Activated naive CD4-positive, alpha-beta T cell treated with anti-CD3 and anti-CD28 coated beads, Interleukin-2, amount 50 U/mL, for 16 hours (primary cell): Measurements from ENCODE around the gene NRF1.
"Not testable (repeated sequence)": the region's sequence is repeated elsewhere in the genome, so short reads cannot be mapped to it uniquely, and the experiment has no call there.

Experiments
- DNase-seq: peaks from one replicate; pipeline ENCODE4 v3.0.0-alpha.2; 2020

Gene NRF1

DNA sequence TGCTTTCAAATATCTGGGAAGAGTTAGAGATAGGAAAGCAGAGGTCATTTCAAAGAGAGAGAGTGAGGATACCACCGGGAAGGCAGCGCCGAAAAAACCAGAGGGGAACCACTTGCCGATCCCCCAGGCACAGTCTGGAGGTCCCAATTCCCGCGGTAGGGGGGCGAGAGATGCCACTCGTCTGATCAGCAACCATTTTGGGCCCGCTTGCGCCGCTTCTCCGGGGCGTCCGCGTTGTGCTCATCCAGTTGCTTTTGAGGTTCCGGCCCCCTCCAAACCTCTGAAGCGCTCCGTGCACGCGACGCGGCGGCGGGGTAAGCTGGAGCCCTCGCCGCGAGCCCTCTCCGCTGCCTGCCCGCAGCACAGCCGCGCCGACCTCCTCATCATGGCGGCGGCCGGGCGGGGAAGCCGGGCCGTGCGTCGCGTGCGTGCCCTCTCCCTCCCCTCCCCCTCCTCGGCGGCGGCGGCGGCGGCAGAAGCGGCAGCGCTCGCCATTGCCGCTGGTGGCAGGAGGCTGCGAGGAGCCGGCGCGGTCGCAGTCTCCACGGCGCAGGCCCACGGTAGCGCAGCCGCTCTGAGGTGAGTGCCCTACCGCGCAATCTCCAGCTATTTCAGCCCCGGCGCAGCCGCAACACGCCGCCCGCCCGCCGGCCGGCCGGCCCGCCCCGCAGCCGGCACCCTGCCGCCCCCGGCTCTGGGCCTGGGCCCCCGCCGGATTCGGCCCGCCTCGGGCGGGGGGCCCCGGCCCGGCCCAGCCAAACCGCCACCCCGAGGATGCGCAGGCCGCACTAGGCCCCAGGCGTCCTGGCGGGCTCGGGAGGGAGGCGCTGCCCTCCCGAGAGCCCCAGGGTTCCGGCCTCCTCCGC is at the start of gene NRF1:
Gene NRF1, plus strand, starts transcription at position 475 of the 866 bp plus-strand sequence. CDS start 45,632 bp downstream, outside the sequence.
- peak; percentile 94 for DNase-seq

DNA sequence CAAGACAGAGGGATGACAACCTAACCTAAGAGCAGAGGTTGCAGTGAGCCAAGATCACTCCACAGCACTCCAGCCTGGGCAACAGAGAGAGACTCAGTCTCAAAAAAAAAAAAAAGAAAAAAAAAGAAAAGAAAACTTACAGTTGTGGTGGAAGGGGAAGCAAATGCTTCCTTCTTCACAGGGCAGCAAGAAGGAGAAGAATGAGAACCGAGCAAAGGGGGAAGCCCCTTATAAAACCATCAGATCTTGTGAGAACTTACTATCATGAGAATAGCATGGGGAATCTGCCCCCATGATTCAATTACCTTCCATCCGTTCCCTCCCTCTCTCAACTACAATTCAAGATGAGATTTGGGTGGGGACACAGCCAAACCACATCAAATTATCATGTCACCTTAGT is 45.2 kb upstream of the NRF1 start:
- DNase-seq = not testable (repeated sequence)

DNA sequence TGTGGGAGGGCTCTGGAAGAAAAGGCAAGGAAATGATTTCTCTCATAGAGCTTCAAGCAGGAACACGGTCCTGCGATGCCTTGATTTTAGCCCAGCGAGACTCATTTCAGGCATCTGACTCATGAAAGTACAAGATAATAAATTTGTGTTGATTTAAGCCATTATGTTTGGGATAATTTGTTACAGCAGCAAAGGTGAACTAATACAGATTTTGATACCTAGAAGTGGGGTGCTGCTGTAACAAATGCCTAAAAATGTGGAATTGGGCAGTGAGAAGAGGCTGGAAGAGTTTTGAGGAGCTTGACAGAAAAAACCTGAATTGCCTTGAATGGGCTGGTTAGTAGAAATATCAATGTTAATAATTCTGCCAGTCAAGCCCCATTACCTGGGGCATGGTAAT is 44.1 kb upstream of the NRF1 start:
- DNase-seq = no peak

DNA sequence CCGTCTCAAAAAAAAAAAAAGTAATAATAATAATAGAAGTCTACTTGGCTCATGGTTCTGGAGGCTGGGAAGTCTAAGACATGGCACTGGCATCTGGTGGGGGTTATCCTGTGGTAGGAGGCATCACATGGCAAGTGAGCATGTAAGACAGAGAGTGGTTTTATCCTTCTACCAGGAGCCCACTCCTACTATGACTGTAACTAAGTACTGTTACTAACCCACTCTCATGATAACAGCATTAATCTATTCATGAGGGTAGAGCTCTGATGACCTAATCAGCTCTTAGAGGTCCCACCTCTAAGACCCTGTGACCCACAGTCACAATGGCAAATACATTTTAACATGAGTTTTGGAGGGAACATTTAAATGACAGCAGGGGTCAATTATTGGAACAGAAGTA is 43.3 kb upstream of the NRF1 start:
- DNase-seq = no peak

DNA sequence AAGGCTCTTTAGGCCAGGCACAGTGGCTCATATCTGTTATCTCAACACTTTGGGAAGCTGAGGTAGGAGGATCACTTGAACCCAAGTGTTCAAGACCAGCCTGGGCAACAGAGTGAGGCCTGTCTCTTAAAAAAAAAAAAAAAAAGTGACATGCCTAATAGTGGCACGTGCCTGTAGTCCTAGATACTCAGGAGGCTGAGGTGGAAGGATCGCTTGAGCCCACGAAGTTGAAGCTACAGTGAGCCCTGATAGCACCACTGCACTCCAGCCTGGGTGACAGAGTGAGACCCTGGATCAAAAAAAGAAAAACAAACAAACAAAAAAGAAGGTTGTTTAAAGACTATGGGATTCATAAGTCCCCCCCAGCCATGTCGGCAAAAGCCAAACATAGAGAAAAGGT is 42.2 kb upstream of the NRF1 start:
- no peak for DNase-seq

DNA sequence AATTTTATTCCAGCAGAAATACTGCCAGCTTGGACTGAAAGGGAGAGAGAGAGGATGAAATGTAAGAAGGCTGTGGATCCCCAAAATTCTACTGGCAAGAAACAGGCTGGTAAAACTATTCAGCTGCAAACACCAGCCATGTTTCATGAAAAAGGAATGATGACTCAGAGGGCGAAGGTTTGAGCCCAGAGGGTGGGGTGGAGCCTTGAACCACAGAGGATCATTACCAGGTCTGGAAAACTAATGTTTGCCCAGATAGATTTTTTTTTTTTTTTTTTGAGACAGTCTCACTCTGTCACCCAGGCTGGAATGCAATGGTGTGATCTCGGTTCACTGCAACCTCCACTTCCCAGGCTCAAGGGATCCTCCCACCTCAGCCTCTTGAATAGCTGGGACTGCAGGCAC is 41.7 kb upstream of the NRF1 start:
- no peak for DNase-seq

DNA sequence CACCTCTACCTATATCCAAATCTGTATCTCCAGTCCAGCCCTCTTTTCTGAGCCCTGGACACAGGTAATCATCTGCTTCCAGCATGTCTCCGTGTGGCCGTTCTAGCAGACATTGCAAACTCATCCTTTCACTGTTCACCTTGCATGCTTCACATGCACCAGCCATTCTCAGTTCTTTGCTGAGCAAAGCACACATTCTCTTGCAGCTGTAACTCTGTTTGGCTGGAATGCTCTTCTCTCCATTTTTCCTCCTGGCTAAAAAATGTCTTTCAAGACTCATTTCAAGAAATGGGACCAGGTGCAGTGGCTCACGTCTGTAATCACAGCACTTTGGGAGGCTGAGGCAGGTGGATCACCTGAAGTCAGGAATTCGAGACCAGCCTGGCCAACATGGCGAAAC is 40.3 kb upstream of the NRF1 start:
- no peak for DNase-seq

DNA sequence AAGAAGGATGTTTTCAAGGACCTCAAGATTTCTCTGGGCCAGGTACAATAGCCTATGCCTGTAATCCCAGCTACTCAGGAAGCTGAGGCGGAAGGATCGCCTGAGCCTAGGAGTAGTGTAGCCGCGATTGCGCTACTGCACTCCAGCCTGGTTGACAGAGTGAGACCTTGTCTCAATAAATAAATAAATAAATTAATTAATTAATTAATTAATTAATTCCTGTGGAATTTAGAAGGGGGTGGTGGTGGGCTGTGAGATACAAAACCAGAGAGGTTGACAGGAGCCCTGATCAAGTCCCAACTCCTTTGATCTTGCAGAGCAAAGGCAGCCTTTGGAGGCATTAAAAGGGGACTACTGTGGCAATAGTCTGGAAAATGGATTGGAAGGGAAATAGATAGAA is 39.3 kb upstream of the NRF1 start:
- DNase-seq = no peak

DNA sequence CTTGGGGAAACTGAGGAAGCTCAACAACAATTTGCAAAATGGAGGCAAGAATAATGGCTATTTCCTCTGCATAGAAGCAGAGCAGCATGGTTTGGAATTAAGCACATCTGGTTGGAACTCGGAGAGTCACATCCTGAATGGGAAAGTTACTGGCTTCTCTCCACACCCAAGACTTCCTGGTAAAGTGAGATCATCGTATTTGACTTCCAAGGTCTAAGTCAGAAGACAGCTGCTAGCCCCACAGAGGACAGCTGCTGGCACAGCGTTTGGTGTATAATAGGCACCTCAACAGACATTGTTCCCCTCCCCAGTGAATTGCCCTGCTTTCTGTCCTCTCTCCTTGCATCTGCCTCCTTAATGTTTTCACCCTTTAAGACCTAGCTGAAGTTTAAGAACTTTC is 37.0 kb upstream of the NRF1 start:
- no peak for DNase-seq

DNA sequence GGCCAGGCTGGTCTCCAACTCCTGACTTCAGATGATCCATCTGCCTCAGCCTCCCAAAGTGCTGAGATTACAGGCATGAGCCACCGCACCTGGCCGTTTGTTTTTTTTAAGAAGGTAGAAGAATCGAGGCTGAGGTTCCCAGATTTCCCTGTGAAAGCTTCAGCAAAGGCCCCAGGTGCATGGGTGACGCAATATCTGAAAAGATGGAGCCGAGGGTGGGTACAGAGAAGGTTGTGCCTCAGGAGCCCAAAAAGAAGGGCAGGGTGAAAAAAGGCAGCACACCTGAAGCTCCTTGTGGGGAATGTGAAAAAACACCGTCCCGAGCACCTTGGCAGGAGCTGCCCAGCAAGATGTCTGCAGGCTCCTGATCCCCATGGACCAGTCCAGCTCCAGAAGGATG is 35.8 kb upstream of the NRF1 start:
- no peak for DNase-seq

DNA sequence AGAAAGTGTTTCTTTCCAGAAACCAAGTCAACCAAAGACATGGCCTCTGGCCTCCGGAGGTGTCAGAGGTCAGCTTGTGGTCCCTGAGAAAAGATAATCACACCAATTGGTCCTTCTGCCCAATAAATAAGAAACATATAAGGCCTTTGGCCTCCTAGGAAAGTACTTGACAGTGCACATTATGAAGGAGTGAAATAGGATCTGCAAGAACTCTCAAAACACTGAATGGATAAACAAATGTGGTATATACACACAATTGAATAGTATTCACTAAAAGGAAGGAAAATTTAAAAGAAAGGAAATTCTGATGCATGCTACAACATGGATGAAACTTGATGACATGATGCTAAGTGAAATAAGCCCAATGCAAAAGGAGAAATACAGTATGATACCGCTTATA is 35.4 kb upstream of the NRF1 start:
- DNase-seq = no peak

DNA sequence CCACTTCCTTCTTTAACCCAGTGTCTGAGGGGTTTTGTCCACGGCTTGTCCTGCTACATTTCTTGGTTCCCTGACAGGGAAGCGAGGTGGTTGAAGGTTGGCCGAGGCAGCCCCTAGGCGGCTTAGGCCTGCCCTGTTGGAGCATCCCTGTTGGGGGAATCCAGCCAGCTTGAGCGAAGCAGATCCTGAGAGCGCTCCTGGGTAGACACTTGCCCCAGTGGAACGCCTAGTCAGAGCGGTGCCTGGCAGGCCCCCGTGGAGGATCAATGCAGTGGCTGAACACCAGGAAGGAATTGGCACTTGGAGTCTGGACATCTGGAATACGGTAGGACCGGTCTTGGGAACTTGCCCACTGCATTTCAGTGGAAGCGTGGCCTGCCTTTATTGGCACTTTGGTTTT is 32.7 kb upstream of the NRF1 start:
- DNase-seq = no peak

DNA sequence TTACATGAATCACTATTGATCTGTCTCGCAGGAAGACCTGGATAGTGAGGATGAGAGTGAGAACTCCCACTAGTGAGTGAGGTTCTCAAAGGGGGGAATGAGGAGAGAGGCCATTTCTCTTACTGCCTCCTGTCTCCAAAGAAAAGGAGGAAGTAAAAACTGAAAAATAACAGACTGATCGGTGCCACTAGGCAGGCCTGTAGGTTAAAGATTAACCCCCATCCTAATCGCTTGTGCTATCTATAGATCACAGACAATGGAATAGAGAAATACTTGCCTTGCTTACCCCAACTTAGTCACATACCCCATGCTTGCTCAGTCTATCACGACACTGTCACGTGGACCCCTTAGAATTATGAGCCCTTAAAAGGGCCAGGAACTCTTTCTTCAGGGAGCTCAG is 25.3 kb upstream of the NRF1 start:
- DNase-seq = not testable (repeated sequence)

DNA sequence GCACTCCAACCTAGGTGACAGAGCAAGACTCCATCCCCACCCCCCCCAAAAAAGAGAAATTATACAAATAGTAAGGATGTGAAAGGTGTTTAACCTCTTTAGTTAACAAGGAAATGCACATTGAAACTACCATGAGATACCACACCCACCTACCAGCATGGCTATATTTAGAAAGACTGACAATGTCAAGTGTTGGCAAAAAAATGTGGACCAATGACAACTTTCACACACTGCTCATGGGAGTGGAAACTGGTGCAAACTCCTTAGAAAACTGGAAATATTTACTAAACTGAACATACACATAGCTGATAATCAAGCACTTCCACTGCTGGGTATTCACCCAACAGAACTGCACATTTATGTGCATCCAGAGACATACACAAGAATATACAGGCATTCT is 23.3 kb upstream of the NRF1 start:
- no peak for DNase-seq

DNA sequence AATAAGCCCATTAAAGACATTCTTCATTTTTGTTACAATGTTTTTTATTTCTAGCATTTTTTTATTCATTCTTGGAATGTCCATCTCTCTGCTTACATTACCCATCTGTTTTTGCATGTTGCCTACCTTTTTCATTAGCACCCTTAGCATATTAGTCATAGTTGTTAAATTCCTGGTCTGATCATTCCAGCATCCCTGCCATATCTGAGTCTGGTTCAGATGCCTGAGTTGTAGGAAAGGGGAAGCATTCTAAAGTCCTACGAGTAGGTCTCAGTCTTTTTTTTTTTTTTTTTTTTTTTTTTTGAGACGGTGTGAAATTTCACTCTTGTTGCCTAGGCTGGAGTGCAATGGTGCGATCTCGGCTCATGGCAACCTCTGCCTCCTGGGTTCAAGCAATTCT is 19.7 kb upstream of the NRF1 start:
- no peak for DNase-seq

DNA sequence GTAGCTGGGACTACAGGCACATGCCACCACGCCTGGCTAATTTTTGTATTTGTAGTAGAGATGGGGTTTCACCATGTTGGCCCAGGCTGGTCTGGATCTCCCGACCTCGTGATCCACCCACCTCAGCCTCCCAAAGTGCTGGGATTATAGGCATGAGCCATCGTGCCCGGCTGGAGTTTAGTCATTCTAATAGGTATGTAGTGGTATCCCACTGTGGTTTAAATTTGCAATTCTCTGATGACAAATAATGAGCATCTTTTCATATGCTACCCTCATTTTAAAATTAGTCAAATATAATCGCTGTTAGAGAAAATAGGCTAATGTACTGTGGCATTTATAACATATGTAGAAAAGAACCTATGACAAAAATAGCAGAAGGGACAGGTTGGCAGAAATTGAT is 15.1 kb upstream of the NRF1 start:
- DNase-seq = not testable (repeated sequence)

DNA sequence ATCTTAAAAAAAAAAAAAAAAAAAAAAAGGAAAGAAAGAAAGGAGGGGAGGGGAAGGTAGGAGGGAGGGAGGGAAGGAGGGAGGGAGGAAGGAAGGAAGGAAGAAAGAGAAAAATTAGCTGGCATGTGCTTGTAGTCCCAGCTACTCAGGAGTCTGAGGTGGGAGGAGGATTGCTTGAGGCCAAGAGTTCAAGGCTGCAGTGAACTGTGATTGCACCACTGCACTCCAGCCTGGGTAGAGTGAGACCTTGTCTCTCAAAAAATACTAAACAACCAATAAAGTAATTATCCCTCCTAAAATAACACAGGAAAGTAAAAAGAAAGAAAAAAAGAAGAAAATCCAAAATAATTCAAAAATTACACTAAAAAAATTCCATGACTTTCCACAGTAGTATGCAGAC is 13.8 kb upstream of the NRF1 start:
- no peak for DNase-seq

DNA sequence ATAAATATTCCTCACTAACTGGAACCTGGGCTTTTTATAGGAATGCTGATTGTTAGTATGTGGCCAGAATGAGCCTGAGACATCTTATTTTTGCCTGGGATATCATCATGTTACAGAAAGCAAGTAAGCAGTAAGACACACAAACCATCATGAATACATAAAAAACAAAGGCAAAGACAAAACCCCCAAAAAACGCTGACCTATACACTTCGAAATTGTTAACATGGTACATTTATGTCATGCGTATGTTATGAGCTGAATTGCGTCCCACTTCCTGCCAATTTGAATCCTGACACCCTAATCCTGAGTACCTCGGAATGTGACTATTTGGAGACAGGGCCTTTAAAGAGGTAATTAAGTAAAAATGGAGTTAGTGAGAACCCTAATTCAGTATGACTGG is 12.3 kb upstream of the NRF1 start:
- no peak for DNase-seq

DNA sequence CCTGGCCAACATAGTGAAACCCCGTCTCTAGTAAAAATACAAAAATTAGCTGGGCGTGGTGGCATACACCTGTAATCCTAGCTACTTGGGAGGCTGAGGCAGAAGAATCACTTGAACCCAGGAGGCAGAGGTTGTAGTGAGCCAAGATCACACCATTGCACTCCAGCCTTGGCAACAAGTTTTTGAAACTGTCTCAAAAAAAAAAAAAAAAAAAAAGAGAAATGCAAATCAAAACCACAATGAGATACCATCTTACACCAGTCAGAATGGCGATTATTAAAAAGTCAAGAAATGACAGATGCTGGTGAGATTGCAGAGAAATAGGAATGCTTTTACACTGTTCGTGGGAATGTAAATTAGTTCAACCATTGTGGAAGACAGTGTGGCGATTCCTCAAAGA is 7.9 kb upstream of the NRF1 start:
- not testable (repeated sequence) for DNase-seq

DNA sequence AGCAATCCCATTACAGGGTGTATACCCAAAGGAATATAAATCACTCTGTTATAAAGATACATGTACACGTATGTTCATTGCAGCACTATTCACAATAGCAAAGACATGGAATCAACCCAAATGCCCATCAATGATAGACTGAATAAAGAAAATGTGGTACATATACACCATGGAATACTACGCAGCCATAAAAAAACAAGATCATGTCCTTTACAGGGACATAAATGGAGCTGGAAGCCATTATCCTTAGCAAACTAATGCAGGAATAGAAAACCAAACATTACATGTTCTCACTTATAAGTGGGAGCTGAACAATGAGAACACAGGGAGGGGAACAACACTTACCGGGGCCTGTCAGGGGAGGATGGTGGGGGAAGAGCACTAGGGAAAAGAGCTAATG is 7.5 kb upstream of the NRF1 start:
- DNase-seq = not testable (repeated sequence)

DNA sequence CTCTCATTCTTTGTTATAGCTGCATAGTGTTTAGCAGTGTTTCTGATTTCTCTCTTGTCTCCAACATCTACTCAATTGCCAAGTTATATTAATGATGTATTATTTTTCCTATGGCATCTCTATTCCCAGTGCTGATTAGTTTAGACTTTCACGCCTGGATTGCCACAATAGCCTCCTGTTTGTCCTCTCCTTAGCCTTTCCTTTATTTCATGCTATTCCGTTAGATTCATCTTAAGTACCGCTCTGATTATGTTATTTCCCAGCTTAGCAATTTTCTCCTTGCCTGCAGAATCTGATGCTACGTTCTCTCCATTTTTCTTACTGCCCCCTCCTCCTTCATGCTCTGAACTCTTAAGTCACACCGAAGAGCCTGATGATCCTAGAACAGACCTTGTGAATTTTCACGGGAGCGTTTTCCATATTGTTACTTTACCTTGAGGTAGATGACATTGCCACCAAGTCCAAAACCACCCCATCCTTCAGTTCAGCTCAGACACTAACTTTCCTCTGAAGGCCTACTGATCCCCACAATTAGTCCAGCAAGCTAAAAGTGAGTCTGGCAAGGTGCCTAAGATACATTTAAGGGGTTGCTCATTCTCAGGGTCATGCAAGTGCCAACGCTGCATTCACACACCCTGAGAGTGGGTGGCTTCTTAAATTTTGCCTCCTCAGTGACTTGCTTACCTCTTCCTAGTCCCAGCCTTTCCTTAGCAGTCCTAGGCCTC is 6.6 kb upstream of the NRF1 start:
- DNase-seq = no peak

DNA sequence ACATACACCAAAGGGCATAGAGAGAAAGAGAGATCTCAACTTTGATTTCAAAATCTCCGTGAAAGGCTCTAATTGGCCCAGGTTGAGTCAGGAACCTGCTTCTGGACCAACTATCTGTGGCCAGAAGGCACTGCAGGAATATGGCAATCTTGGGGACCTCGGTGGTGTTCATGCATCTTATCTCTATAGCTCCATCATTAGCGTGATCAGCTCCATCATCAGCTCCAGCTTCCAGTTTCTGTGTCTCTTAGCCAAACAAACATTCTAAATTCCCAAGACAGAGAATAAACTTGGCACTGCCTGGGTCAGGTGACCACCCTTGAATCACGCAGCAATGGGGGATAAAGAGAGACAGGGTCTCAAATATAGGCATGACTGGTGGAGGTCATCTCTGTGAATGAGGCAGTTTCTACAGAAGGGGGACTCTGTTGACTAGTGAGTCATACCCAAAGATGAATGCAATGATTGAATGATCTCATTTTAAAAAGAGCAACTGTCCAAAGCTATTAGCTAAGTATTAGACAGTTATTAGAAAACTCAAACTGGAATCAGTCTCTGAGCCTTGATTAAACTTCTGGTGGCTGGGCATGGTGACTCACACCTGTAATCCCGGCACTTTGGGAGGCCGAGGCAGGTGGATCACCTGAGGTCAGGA is 5.4 kb upstream of the NRF1 start:
- no peak for DNase-seq

DNA sequence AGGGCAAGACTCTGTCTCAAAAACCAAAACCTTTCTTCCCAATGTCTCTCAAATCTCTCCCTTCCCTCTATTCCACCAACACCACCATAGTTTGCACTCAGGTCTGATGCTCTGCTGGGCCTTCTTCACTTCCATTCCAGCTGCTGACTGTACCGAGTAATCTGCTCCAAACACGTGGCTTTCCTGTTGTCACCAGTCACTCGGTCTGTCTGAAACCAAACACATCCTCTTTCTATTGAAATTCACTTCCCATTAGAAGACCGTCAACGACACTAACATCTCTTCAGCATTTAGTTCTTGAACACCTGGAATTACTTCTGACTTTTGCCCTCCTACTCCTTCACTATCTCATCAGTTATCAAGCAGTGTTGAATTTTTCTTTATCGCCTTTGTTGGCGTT is 4.7 kb upstream of the NRF1 start:
- DNase-seq = no peak
